Tibial nerve (tissue), 4 donors: Measurements from ENCODE around the gene IPO9. TPM values are rescaled to one million over a fixed set of nuclear protein-coding genes. Genes with fewer than 3 reads are reported as not detected.

ENCODE experiments used
- DNase-seq, 2 donors: peaks; one replicate each; pipeline ENCODE4 v3.0.0-alpha.2; 2019; ENCODE audit warnings: low spot score in 2 of 2
- H3K27ac ChIP-seq, 4 donors: fragments of 200-600 bp; sonication (generic) in 3 of 4; one replicate each; pipeline ENCODE4 v1.5.1; 2017 to 2019; ENCODE audit warnings: mild to moderate bottlenecking in 1 of 4
- H3K27me3 ChIP-seq, 2 donors: fragments of 200-600 bp; sonication (generic) in 1 of 2; one replicate each; pipeline versions ENCODE4 v1.5.1 to v1.6.0; 2017 to 2019
- H3K36me3 ChIP-seq, 3 donors: fragments of 200-600 bp; sonication (generic); one replicate each; pipeline ENCODE4 v1.5.1; 2018 to 2019
- H3K4me1 ChIP-seq, 4 donors: fragments of 200-600 bp; sonication (generic) in 3 of 4; one replicate each; pipeline ENCODE4 v1.5.1; 2017 to 2019
- H3K4me3 ChIP-seq, 4 donors: fragments of 200-600 bp; sonication (generic) in 3 of 4; one replicate each; pipeline ENCODE4 v1.5.1; 2017 to 2019; ENCODE audit warnings: mild to moderate bottlenecking in 1 of 4, moderate library complexity in 1 of 4
- H3K9me3 ChIP-seq, 4 donors: fragments of 200-600 bp; sonication (generic) in 3 of 4; one replicate each; pipeline ENCODE4 v1.5.1; 2017 to 2019
- CTCF ChIP-seq, 5 experiments: fragments of 200-600 bp in 3 of 5; fragments of 450-650 bp in 2 of 5; sonication (generic) in 3 of 5; IDR thresholded peaks; one replicate each; pipeline ENCODE4 v1.5.1; 2016 to 2019; ENCODE audit warnings: antibody characterized with exemption in 5 of 5, mild to moderate bottlenecking in 3 of 5, moderate library complexity in 2 of 5
- EP300 ChIP-seq, 2 donors: sonication (generic); formaldehyde crosslinking; IDR thresholded peaks; one replicate each; pipeline ENCODE4 v1.6.1; 2017; ENCODE audit warnings: antibody characterized with exemption in 2 of 2, mild to moderate bottlenecking in 1 of 2
- POLR2A ChIP-seq, 2 donors: fragments of 450-650 bp; IDR thresholded peaks; one replicate each; pipeline ENCODE4 v1.6.1; 2017; ENCODE audit warnings: antibody characterized with exemption in 2 of 2, mild to moderate bottlenecking in 2 of 2, moderate library complexity in 2 of 2
- WGBS, 2 donors: methylation state at CpG; one replicate each; pipeline ENCODE4 v1.1.5; 2018; 5-methylcytosine and 5-hydroxymethylcytosine counted together
- small RNA-seq: library from RNA; depleted of rRNA; stranded (forward); fragments of <200 nt; gene quantifications from one replicate; pipeline ENCODE3, GENCODE V24; 2016
- total RNA-seq, 4 donors: library from RNA; depleted of rRNA; stranded (reverse); fragments of >200 nt; gene quantifications; one replicate each; pipeline ENCODE4 v1.1.0, GENCODE V29; 2016

IPO9 gene
- total RNA-seq, 4 donors from 2014 or later, result 13.3 to 22.1 (median 15.3) TPM

GRCh38 chr1:201928266-201928665 is 99.3 kb downstream of the IPO9 start:
- peaks cover 0 to 20% (median 0%) of the 10 kb centered on the region in 4 donors for H3K4me1 ChIP-seq
- H3K27ac ChIP-seq, result peak overlapping the region in 1 of 4 donors; percentile 21

GRCh38 chr1:201930137-201930536 is 101.2 kb downstream of the IPO9 start:
- Histone ChIP-seq H3K9me3 (no peaks in the 10 kb centered on the region), H3K27me3 (no peaks in the 10 kb centered on the region), H3K36me3 (peaks cover 0 to 19% (median 0%) of the 10 kb centered on the region in 3 donors), H3K4me1 (peaks cover 0 to 26% (median 0%) of the 10 kb centered on the region in 4 donors), H3K27ac (no peak overlapping the region), H3K4me3 (no peak overlapping the region)
- DNase-seq, result no peak
- TF ChIP-seq POLR2A (IDR thresholded peaks at IDR 0.05) (no peak), EP300 (IDR thresholded peaks at IDR 0.05) (no peak), CTCF (IDR thresholded peaks at IDR 0.05) (no peak)
- 63 to 76% methylated on average over 4 of the region's 4 CpGs for WGBS, 2 donors

More at GRCh38 chr1:201928266-201928665, 99.3 kb downstream of the IPO9 start:
- Histone ChIP-seq H3K27me3 (no peaks in the 10 kb centered on the region), H3K4me3 (no peak overlapping the region), H3K36me3 (peaks cover 0 to 19% (median 0%) of the 10 kb centered on the region in 3 donors), H3K9me3 (no peaks in the 10 kb centered on the region)
- TF ChIP-seq POLR2A (IDR thresholded peaks at IDR 0.05) (no peak), EP300 (IDR thresholded peaks at IDR 0.05) (no peak), CTCF (IDR thresholded peaks at IDR 0.05) (no peak)
- no peak for DNase-seq
- WGBS, 2 donors, result 83 to 85% methylated on average over 3 of the region's 3 CpGs

DNA sequence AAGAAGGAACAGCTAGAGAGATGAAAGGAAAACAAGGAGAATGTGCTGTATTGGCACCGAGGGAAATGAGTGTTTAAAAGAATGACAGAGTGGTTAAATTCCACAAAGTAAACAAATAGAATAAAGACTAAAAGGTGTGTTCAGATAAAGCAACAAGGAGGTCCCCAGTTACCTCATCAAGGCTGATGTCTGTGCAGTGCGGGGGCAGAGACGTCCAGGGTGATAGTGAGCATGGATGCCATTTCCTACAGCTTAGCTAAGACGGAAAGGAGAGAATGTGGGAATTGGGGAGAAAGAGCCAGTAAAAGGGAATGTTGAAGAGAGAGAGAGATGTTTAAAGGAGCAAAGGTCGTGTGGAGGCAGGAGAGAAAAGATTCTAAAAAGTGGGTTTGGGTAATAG is 101.8 kb downstream of the IPO9 start:
- TF ChIP-seq POLR2A (IDR thresholded peaks at IDR 0.05) (no peak), CTCF (IDR thresholded peaks at IDR 0.05) (no peak), EP300 (IDR thresholded peaks at IDR 0.05) (no peak)
- H3K27ac ChIP-seq, result peak overlapping the region in 1 of 4 donors; percentile 10
- H3K36me3 ChIP-seq, result peaks cover 0 to 19% (median 0%) of the 10 kb centered on the region in 3 donors
- H3K4me1 ChIP-seq, result peaks cover 0 to 20% (median 0%) of the 10 kb centered on the region in 4 donors
- H3K27me3 ChIP-seq, result no peaks in the 10 kb centered on the region
- H3K4me3 ChIP-seq, result no peak overlapping the region
- H3K9me3 ChIP-seq, result no peaks in the 10 kb centered on the region
- no peak for DNase-seq
- 70 to 82% methylated on average over 5 of the region's 5 CpGs for WGBS, 2 donors

Small RNA genes within 50 kb of the gene (small RNA-seq; reads per million reads assigned to genes)
- not detected for gene MIR1231
- not detected for gene MIR6739

Other genes starting within 250 kb of the IPO9 start
- 10 to 100 TPM; 42.6 to 76.6 (median 66.4) TPM for gene SHISA4, start 59.7 kb downstream of the IPO9 start, total RNA-seq
- 100 to 1,000 TPM in 2 of 4 donors, 10 to 100 TPM in 2; 86.9 to 165 (median 107) TPM for gene LMOD1, start 117.4 kb downstream of the IPO9 start, total RNA-seq
- 10 to 100 TPM; 16.2 to 31.8 (median 21.0) TPM for gene TIMM17A, start 126.3 kb downstream of the IPO9 start, total RNA-seq
- 100 to 1,000 TPM; 107 to 168 (median 135) TPM for gene RNPEP, start 153.5 kb downstream of the IPO9 start, total RNA-seq
- 1 to 10 TPM in 1 of 4 donors, under 1 TPM in 1, not detected in 2; under 0.01 to 1.2 TPM for gene ELF3, start 181.4 kb downstream of the IPO9 start, total RNA-seq